ENCODE data around the gene KLHDC3. TPM values are rescaled to one million over a fixed set of nuclear protein-coding genes. Genes with fewer than 3 reads are reported as not detected.

The KLHDC3 gene
- total and polyA plus RNA-seq, 9 of the 15 experiments (the other 6 are each of a cell fraction or from before 2014, with no cell fraction given) = 4.5 to 171 (median 107) TPM

DNA sequence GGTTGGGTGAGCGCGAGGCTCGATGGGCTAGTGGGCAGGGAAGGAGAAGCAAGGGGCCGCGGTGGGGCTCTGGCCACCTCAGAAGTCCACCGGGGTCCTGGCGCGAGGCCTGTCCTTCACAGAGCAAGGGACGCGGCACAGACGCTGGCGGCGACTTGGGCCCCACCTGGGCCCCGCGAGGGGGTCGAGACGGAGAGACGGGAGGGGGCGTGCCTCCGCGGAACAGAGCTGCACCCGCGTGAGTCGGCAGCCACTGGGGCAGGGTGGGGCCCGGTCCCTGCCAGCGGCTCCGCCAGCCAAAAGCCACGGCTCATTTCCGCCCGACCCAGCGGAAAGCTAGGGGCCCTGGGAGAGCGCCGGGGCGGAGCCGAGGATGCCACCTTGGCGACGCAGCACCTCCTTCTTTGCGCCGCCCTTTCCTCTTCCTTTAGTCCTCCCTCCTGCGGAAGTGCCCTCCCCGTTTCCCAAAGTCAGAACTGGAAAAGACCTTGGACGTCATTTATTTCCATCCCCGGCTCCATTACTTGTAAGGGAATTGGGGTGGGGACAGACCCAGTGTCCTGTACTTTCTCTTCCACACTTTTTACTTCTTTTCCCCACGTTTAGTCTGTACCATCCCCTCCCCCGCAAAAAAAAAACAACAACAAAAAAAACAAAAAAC lies 39.6 kb downstream of the KLHDC3 start, which contains the start of gene CUL7 (continued):
- peak; percentile 78 for TF ChIP-seq NKRF (IDR thresholded peaks at IDR 0.05; ENCODE audit: borderline replicate concordance)
- TF ChIP-seq, protein P1, sequence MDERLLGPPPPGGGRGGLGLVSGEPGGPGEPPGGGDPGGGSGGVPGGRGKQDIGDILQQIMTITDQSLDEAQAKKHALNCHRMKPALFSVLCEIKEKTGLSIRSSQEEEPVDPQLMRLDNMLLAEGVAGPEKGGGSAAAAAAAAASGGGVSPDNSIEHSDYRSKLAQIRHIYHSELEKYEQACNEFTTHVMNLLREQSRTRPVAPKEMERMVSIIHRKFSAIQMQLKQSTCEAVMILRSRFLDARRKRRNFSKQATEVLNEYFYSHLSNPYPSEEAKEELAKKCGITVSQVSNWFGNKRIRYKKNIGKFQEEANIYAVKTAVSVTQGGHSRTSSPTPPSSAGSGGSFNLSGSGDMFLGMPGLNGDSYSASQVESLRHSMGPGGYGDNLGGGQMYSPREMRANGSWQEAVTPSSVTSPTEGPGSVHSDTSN (CRISPR knock-in tag; IDR thresholded peaks at IDR 0.05; ENCODE audit: low read depth) = no peak
- TF ChIP-seq, protein P1 (tag; conservative IDR thresholded peaks at IDR 0.05; ENCODE audit: low read depth) = no peak
- TF ChIP-seq REST (IDR thresholded peaks at IDR 0.05; ENCODE audit: borderline replicate concordance) = no peak
- TF ChIP-seq REST (CRISPR knock-in tag; IDR thresholded peaks at IDR 0.05; ENCODE audit: low read depth) = peak; percentile 92
- no peak for TF ChIP-seq ARID3A (IDR thresholded peaks at IDR 0.05; ENCODE audit: borderline replicate concordance, low read depth, low read length)
- TF ChIP-seq SRF (CRISPR knock-in tag; IDR thresholded peaks at IDR 0.05) = peak; percentile 79 to 84
- TF ChIP-seq ETV6 (IDR thresholded peaks at IDR 0.05; ENCODE audit: borderline replicate concordance in 1 of 2, low read depth in 2 of 2, low read length in 1 of 2) = peak; percentile 96 to 98
- no peak for TF ChIP-seq ETV6 (CRISPR knock-in tag; IDR thresholded peaks at IDR 0.05; ENCODE audit: borderline replicate concordance)
- TF ChIP-seq KLF16 (IDR thresholded peaks at IDR 0.05) = no peak
- peak; percentile 99 for TF ChIP-seq POLR2AphosphoS2 (IDR thresholded peaks at IDR 0.05; ENCODE audit: low read length)
